Gastrocnemius medialis (tissue), 4 donors: ENCODE data around the gene STEAP1B. TPM values are rescaled to one million over a fixed set of nuclear protein-coding genes. Genes with fewer than 3 reads are reported as not detected.

Experiments used
- ATAC-seq, 2 donors: fragments of 150-250 bp; one replicate each; pipeline ENCODE4 v1.9.1; 2016
- DNase-seq, 2 donors: peaks; one replicate each; pipeline ENCODE4 v3.0.0-alpha.2; 2019
- H3K27ac ChIP-seq, 4 donors: fragments of 200-600 bp; sonication (generic); 1 replicate in 1 of 4; 2 replicates in 3 of 4; pipeline ENCODE4 v1.5.1; 2016 to 2018; ENCODE audit warnings: mild to moderate bottlenecking in 2 of 4, moderate library complexity in 1 of 4
- H3K27me3 ChIP-seq, 3 donors: fragments of 200-600 bp; sonication (generic) in 2 of 3; 1 replicate in 1 of 3; 2 replicates in 2 of 3; pipeline versions ENCODE4 v1.5.1 to v1.6.0; 2016 to 2019; ENCODE audit warnings: mild to moderate bottlenecking in 1 of 3, moderate library complexity in 1 of 3
- H3K36me3 ChIP-seq, 2 donors: fragments of 200-600 bp; sonication (generic) in 1 of 2; one replicate each; pipeline ENCODE4 v1.5.1; 2017 to 2018
- H3K4me1 ChIP-seq, 2 donors: fragments of 200-600 bp; sonication (generic) in 1 of 2; one replicate each; pipeline ENCODE4 v1.5.1; 2016 to 2017; ENCODE audit warnings: mild to moderate bottlenecking in 2 of 2
- H3K4me3 ChIP-seq, 4 donors: fragments of 200-600 bp; sonication (generic) in 3 of 4; 1 replicate in 1 of 4; 2 replicates in 3 of 4; pipeline ENCODE4 v1.5.1; 2016 to 2019; ENCODE audit warnings: mild to moderate bottlenecking in 2 of 4
- H3K9me3 ChIP-seq, 3 donors: fragments of 200-600 bp; sonication (generic) in 2 of 3; 1 replicate in 1 of 3; 2 replicates in 2 of 3; pipeline ENCODE4 v1.5.1; 2016 to 2019
- CTCF ChIP-seq, 5 experiments: fragments of 450-650 bp in 3 of 5; fragments of 200-600 bp in 2 of 5; sonication (generic) in 2 of 5; IDR thresholded peaks in 4 of 5; conservative IDR thresholded peaks in 1 of 5; 1 replicate in 4 of 5; 2 replicates in 1 of 5; pipeline ENCODE4 v1.5.1; 2016 to 2019; ENCODE audit warnings: antibody characterized with exemption in 5 of 5, mild to moderate bottlenecking in 3 of 5, moderate library complexity in 3 of 5
- POLR2A ChIP-seq, 2 donors: fragments of 450-650 bp; IDR thresholded peaks; one replicate each; pipeline ENCODE4 v1.6.1; 2017; ENCODE audit warnings: antibody characterized with exemption in 2 of 2, mild to moderate bottlenecking in 2 of 2, moderate library complexity in 2 of 2
- in situ Hi-C, 4 donors: fragments of 200-750 bp; cut with MboI; loops; one replicate each; pipeline versions ENCODE4 v1.15.0 to v1.8.0; 2017; ENCODE audit warnings: low sequenced_read_pairs in 4 of 4
- intact Hi-C: fragments of 100-400 bp; cut with DNase I; formaldehyde crosslinking; loops from one replicate; pipeline ENCODE4 v1.15.1; 2023; ENCODE audit warnings: low total_unique reads
- total RNA-seq, 4 donors: library from RNA; depleted of rRNA; stranded (reverse); fragments of >200 nt; gene quantifications; one replicate each; pipeline versions ENCODE4 v1.1.0 to v1.2.3, GENCODE V29; 2016

STEAP1B gene
- total RNA-seq, 4 donors from 2014 or later: 0.60 to 1.7 (median 0.74) TPM

GRCh38 chr7:22378199-22378980, 121.6 kb downstream of the STEAP1B start:
- H3K4me1 ChIP-seq: peaks cover 0 to 6% of the 10 kb centered on the region in 2 donors
- no peak overlapping the region for H3K4me3 ChIP-seq
- TF ChIP-seq CTCF (IDR thresholded peaks at IDR 0.05 in 4 of 5, conservative IDR thresholded peaks at IDR 0.05 in 1 of 5): no peak
- no peak for TF ChIP-seq POLR2A (IDR thresholded peaks at IDR 0.05)
- H3K36me3 ChIP-seq: no peaks in the 10 kb centered on the region
- intact Hi-C loops: no loop called here
- DNase-seq (no peak), ATAC-seq (no peak)
- H3K27me3 ChIP-seq: no peaks in the 10 kb centered on the region
- in situ Hi-C loops: no loop called here
- no peaks in the 10 kb centered on the region for H3K9me3 ChIP-seq
- peak overlapping the region in 2 of 4 donors; percentile 27 to 40 for H3K27ac ChIP-seq

- no peak overlapping the region for H3K4me3 ChIP-seq
- no peak for DNase-seq
- H3K36me3 ChIP-seq: no peaks in the 10 kb centered on the region
- ATAC-seq: peak; percentile 18 to 77
- no peaks in the 10 kb centered on the region for H3K27me3 ChIP-seq
- in situ Hi-C loops (no loop called here), intact Hi-C loops (no loop called here)
- no peaks in the 10 kb centered on the region for H3K9me3 ChIP-seq
- TF ChIP-seq POLR2A (IDR thresholded peaks at IDR 0.05) (no peak), CTCF (IDR thresholded peaks at IDR 0.05 in 4 of 5, conservative IDR thresholded peaks at IDR 0.05 in 1 of 5) (no peak)
- peaks cover 0 to 6% of the 10 kb centered on the region in 2 donors for H3K4me1 ChIP-seq
- peak overlapping the region in 2 of 4 donors; percentile 27 to 40 for H3K27ac ChIP-seq
Observed at GRCh38 chr7:22377703-22378102, 122.3 kb downstream of the STEAP1B start.

GRCh38 chr7:22375359-22376048, 124.5 kb downstream of the STEAP1B start:
- Histone ChIP-seq H3K9me3 (no peaks in the 10 kb centered on the region), H3K36me3 (no peaks in the 10 kb centered on the region), H3K27ac (no peak overlapping the region), H3K27me3 (no peaks in the 10 kb centered on the region), H3K4me3 (no peak overlapping the region), H3K4me1 (peaks cover 0 to 6% of the 10 kb centered on the region in 2 donors)
- no peak for TF ChIP-seq CTCF (IDR thresholded peaks at IDR 0.05 in 4 of 5, conservative IDR thresholded peaks at IDR 0.05 in 1 of 5)
- TF ChIP-seq POLR2A (IDR thresholded peaks at IDR 0.05): no peak
- ATAC-seq (no peak), DNase-seq (no peak)
- intact Hi-C loops (no loop called here), in situ Hi-C loops (no loop called here)

DNA sequence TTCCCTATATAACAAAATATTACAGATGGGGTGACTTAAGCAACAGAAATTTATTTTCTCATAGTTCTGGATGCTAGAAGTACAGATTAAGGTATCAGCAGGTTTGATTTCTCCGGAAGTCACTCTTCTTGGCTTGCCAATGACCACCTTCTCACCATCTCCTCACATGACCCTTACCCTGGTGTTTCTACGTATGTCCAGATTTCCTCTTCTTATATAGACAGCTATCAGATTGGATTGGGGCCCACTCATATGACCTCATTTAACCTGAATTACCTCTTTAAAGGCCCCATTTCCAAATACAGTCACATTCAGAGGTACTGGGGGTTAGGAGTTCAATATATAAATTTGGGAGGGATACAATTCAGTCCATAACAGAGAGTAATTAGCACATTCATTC, 126.1 kb downstream of the STEAP1B start:
- DNase-seq: no peak
- H3K9me3 ChIP-seq: no peaks in the 10 kb centered on the region
- no peak for TF ChIP-seq POLR2A (IDR thresholded peaks at IDR 0.05)
- TF ChIP-seq CTCF (IDR thresholded peaks at IDR 0.05 in 4 of 5, conservative IDR thresholded peaks at IDR 0.05 in 1 of 5): no peak
- H3K36me3 ChIP-seq: no peaks in the 10 kb centered on the region
- no peak overlapping the region for H3K4me3 ChIP-seq
- no peak overlapping the region for H3K27ac ChIP-seq
- peaks cover 0 to 6% of the 10 kb centered on the region in 2 donors for H3K4me1 ChIP-seq
- in situ Hi-C loops: no loop called here
- no peaks in the 10 kb centered on the region for H3K27me3 ChIP-seq
- intact Hi-C loops: no loop called here
- ATAC-seq: no peak
